Keratinocyte (primary cell): Measurements from ENCODE around the gene LIPN.

Experiments
- EZH2 ChIP-seq: IDR thresholded peaks from one replicate; pipeline ENCODE4 v1.6.1; 2012; ENCODE audit warnings: inconsistent platforms, mild to moderate bottlenecking, low read length, moderate library complexity
- TF ChIP-seq, protein P1 (sequence below), 3 experiments: IDR thresholded peaks in 1 of 3; conservative IDR thresholded peaks in 1 of 3; optimal IDR thresholded peaks in 1 of 3; 2 replicates in 2 of 3; 3 replicates in 1 of 3; pipeline versions ENCODE3 to v1.5.1; 2011; ENCODE audit warnings: low read length in 3 of 3, mild to moderate bottlenecking in 3 of 3, moderate library complexity in 2 of 3, control low read depth in 1 of 3, inconsistent platforms in 1 of 3; ENCODE audit not compliant: insufficient read depth in 2 of 3; ENCODE audit errors: extremely low read depth in 1 of 3

DNA sequence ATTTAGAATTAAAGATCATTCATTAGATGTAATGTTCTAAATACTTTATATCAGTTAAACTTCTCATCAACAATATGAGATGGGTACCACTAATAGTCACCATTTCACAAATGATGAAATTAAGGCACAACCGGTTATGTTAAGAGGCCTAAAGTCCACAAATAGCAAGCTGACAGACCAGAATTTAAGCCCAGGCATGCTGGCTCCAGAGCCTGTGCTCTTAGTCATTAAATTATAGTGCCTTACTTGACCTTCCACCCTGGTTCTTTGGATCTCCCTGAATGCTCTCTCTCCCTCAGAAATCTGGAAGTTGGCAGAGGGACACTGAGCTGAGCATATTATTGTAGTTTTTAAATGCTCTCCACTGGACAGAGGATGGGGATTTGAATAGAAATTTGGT lies 3.6 kb downstream of the LIPN start:
- TF ChIP-seq, protein P1, sequence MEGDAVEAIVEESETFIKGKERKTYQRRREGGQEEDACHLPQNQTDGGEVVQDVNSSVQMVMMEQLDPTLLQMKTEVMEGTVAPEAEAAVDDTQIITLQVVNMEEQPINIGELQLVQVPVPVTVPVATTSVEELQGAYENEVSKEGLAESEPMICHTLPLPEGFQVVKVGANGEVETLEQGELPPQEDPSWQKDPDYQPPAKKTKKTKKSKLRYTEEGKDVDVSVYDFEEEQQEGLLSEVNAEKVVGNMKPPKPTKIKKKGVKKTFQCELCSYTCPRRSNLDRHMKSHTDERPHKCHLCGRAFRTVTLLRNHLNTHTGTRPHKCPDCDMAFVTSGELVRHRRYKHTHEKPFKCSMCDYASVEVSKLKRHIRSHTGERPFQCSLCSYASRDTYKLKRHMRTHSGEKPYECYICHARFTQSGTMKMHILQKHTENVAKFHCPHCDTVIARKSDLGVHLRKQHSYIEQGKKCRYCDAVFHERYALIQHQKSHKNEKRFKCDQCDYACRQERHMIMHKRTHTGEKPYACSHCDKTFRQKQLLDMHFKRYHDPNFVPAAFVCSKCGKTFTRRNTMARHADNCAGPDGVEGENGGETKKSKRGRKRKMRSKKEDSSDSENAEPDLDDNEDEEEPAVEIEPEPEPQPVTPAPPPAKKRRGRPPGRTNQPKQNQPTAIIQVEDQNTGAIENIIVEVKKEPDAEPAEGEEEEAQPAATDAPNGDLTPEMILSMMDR (optimal IDR thresholded peaks at IDR 0.05 in 1 of 3, IDR thresholded peaks at IDR 0.05 in 1 of 3, conservative IDR thresholded peaks at IDR 0.05 in 1 of 3; ENCODE audit: extremely low read depth in 1 of 3, insufficient read depth in 2 of 3, low read length in 3 of 3), result no peak
- no peak for TF ChIP-seq EZH2
